COLO829 (cell line): ENCODE measurements around the gene CEACAM1.
A peak's percentile ranks its signal among the peaks of the same experiment; 100 is the strongest.
"Not testable (repeated sequence)": the region's sequence is repeated elsewhere in the genome, so short reads cannot be mapped to it uniquely, and the experiment has no call there.

Source experiments
- DNase-seq: peaks from one replicate; pipeline ENCODE4 v3.0.0; 2012; ENCODE audit warnings: low spot score

The CEACAM1 gene

DNA sequence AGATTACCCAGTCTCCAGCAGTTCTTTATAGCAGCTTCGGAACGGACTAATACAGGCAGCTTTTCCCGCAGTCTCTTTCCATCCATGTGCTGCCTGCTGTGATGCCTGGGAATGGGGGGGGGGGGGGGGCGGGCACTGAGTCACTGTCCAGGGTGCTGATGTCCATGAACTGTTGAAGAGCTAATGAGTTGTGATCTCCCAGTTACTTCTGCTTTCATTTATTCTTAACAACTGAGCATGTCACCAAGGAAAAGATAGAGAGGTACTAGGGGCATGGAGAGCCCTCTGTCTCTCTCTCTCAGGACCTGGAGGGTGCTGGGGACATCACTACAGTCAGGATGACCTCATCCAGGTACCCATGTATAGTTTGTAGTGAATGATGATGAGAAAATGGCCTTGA lies 20.3 kb upstream of the CEACAM1 start:
- no peak for DNase-seq

DNA sequence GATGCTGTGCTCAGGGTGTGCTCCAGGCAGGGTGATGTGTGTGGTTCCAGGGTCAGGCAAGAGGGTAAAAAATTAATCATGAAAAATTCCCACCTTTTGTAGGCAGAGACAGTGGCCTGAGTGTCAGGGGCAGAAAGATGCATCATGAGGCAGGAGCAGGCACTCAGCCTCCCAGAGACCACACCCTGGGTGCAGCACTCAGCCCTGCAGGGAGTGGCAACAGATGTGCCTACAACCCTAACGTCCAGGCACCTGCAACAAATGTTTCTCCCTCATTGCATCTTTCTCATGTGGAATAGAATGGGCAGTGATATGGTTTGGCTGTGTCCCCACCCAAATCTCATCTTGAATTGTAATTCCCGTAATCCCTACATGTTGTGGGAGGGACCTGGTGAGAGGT lies 19.6 kb upstream of the CEACAM1 start:
- no peak for DNase-seq

DNA sequence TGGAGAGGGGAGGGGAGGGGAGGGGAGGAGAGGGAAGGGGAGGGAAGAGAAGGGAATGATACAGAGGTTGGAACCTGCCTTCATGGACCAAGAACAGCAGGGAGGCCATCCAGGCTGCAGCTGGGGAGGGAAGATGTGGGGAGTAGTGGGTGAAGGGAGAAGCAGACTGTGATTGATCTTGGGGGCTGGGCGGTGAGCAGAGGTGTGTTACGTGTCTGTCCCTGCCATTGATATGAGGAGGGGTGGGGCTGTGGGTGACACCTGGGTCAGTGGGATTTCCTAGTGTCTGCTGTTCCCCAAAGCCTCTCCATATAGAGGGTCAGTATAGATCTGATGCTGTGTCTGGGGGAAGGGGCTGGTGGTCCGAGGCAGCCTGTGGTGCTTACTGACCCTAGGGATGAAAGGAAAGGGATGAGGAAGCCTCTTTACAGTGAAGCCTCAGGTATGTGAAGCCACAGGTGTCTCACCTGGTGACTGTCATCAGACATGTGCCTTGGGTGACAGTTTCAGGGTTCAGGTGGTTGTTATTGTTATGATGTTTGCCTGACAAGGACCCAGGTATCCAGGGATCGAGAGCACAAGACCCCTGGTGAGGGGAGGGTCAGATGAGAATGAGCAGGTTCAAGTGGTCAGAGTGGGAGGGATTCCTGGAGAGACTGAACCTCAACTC lies 18.7 kb upstream of the CEACAM1 start:
- DNase-seq = no peak

DNA sequence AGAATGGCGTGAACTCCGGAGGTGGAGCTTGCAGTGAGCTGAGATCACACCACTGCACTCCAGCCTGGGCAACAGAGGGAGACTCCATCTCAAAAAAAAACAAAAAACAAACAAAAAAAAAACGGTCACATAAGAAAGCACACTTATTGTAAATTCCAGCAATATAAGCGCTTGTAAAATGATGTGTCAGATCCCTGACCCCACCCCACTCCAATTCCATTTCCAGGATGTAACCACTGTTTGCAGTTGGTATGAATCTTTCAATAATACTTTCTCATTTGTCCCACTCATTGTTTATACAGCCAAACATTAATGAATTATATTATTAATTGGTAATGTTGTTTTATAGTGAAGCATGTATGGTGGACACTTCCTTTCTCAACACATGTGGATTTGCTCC lies 15.9 kb upstream of the CEACAM1 start:
- no peak for DNase-seq

DNA sequence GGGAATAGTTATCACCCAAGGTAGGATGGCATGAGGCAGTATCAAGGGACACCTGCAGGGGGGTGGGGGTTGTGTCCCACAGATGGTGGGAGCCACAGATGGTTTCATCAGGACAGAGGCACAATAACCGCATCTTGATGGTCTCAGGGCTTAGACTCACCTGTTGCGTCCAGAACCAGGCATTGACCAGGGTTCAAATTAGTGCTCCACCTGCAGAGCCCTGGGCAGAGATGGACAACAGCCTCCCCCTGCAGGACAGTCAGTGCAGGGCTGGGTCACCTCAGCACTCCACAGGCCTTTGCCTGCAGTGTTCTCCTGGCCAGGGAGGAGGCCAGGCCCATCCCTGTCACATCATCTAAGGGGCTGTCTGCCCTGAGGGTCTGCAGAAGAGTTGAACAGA lies 14.5 kb upstream of the CEACAM1 start:
- no peak for DNase-seq

DNA sequence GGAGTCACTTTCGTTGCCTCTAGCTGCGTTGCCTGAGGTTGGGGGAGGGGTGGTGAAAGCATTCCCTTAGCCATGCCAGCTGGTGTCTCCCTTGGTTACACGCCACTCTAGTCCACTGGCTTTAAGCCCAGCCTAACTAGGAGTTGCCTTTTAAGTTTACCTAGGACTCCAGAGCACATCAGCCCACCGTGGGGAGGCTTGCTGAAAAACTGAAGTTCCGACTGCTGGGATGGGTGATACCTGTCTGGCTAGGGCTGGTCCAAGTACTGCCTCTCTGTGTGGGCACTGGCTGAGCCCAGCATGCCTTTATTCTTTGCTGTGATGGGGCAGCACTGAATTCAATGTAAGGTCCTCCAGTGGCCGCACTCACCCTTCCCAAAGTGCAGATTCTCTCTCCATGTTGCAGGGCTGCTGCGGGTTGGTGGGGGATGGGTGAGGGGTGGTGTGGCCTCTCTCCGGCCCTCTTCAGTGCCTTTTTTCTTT lies 11.8 kb upstream of the CEACAM1 start:
- DNase-seq = no peak

DNA sequence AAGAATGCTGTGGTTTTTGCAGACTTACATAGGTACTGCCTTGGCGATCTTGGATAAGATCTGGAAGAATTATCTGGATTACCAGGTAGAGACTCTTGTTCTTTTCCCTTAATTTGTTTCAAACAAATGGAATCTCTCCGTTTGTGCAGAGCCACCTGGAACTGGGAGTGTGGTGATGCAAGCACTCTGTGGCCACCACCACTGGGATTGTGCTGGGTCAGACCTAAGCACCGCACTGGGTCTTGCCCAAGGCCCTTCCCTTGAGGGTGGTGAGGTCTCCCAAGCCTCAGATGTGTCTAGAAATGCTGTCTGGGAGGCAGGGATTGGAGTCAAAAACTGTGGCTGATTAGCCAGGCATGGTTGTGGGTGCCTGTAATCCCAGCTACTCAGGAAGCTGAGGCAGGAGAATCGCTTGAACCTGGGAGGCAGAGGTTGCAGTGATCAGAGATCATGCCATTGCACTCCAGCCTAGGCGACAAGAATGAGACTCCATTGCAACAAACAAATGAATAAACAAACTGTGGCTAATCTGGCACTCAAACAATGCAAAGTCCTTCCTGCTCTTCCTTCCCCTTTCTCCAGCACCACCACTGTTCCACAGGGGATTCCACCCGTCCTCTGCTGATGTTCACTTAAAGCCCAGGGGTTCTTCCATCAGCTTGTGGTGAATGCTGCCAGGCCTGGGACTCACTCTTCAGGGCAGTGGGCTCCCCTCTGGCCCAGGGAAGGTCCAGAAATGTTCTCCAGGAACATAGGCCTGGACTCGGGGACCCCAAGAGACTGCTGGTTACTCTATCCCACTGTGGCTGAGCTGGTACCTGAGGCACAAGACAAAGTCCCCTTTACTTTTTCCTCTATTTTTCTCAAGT lies 10.8 kb upstream of the CEACAM1 start:
- DNase-seq = no peak

DNA sequence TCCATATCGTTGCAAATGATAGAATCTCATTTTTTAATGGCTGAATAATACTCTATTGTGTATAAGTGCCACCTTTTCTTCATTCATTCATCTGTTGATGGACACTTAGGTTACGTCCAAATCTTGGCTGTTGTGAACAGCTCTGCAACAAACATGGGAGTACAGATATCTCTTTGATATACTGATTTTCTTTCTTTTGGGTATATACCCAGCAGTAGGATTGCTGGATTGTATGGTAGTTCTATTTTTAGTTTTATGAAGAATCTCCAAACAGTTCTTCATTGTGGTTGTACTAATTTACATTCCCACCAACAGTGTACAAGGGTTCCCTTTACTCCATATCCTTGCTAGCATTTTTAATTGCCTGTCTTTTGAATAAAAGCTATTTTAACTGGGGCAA lies 7.0 kb upstream of the CEACAM1 start:
- not testable (repeated sequence) for DNase-seq

DNA sequence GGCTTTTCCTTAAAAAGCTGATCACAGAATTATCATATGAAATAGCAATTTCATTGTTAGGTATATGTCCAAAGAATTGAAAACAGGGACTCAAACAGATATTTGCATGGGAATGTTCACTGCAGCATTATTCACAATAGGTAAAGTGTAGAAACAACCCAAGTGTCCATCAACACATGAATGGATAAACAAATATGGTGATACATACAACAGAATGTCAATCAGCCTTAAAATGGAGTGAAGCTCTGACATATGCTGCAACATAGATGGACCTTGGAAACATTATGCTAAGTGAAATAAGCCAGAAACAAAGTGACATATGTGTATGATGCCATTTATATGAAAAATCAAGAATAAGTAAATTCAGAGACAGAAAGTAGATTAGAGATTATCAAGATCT lies 6.1 kb upstream of the CEACAM1 start:
- DNase-seq = no peak

DNA sequence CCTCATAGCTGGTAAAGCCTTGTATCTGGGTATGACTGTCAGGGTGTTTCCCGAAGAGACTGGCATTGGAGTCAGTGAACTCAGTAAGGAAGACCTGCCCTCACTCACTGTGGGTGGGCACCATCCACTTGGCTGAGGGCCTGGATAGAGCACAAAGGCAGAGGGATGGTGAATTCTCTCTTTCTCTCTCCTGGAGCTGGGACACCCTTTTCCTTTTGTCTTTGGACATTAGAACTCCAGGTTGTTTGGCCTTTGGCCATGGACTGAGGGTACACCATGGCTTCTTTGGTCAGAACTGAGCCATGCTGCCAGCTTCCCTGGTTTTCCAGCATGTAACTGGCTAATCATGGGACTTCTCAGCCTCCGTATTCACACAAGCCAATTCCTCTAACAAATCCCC lies 4.6 kb upstream of the CEACAM1 start:
- DNase-seq = no peak

DNA sequence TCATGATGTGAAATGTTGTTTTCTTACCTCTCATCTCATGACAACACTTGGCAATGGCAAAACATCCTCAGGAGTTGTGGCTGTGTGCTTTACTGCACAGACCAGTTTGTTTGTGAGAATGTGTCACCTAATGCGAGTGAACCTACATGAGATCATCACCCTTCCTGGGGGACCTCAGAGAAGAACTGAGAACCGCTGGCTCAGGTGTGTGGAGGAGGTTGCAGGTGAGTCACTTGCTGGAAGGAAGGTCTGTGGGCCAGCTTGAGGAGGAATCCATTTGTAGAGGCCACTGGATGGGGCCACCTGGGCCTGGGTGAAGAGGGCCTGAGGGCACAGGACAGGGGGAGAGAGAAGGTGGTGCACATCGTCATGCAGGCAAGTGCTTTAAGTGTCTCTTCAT lies 3.0 kb upstream of the CEACAM1 start:
- DNase-seq = no peak

DNA sequence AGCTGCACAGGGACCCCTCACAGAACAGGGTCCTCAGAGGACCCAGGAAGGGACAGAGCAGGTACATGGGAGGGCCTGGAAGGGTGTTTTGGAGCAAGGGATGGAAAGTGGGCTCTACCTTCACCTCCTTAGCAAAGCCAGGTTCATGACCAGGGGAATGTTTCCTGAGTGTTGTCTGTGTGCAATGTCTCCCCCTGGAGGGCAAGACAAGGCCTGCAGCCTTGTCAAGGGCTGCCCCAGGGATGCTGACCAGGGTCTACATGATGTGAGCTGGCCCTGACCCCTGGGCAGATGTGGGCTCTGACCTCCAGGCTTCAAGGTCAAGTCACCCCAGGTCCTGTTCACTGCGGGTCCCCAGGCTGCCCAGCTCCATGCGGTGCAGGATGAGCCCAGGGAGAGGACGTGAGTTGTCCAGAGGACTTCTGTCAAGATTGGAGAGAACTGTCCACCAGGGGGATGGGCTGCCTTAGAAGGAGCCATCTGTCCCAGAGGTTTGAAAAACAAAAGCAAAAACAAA lies 1.0 kb upstream of the CEACAM1 start:
- peak; percentile 67 for DNase-seq

DNA sequence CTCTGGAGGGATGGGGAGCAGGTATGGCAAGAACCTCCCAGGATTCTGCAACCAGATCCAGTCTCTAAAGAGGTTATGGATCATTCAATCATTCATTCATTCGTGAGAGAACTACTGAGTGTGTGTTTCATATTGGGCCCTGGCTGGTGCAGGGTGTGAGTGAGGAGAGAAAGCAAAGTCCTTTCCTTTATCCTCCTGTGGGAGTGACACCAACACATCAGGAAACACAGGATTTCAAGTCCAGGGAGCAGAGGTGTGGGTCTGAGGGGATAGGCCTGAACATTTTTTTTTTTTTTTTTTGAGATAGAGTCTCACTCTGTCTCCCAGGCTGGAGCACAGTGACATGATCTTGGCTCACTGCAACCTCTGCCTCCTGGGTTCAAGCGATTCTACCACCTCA lies 3.3 kb downstream of the CEACAM1 start:
- DNase-seq = no peak

DNA sequence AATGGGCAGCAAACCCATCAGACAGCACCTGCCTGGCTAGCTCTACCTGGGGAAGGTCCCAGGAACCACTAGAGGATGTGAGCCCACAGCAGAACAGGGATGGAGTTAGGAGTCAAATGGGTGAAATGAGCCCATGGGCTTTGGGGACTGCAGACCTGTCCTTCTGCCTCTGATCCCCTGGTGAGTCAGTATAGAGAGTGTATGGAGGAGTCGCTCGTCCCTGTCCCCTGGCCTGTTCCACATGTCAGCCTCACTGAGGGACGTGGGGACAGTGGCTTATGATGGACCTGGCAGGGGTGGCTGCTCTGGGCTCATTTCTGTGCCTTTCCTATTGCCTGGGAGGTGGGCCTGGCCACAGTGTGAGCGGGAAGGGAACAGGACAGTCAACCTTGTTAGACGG lies 4.0 kb downstream of the CEACAM1 start:
- DNase-seq = no peak

DNA sequence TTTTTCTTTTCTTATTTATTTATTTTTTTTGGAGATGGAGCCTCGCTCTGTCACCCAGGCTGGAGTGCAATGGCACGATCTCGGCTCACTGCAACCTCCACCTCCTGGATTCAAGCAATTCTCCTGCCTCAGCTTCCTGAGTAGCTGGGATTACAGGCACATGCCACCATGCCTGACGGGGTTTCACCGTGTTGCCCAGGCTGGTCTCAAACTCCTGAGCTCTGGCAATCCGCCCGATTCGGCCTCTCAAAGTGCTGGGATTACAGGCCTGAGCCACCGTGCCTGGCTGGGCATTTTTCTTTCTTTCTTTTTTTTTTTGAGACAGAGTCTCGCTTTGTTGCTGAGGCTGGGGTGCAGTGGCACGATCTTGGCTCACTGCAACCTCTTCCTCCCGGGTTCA lies 6.0 kb downstream of the CEACAM1 start:
- not testable (repeated sequence) for DNase-seq

DNA sequence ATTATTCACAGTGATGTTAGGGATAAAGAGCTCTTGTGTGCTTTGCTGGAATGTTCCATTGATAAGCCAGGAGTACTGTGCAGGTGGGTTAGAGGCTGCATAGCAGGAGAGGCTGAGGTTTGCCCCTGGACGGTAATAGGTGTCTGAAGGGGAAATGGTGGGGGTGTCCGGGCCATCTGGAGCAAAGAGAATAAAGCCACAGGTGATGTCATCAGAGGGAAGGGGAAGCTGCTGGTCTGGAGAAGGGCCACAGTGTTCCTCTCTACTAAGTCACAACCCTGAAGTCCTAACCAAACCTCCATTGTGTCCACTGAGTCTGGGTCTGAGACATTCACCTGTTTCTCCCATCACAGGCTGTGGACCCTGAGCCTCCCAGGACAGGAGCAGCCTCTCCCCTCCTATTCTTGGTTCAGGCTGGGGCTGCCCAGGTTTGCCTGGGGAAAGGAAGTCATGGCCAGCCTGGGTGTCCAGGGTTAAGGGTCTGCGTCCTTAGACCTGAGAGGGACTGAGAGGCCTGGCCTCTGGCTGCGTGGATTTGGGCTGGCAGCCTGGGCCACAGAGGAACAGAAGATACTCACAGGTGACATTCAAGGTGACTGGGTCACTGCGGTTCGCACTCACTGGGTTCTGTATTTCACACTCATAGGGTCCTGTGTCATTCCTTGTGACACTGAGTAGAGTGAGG lies 6.8 kb downstream of the CEACAM1 start:
- DNase-seq = no peak

DNA sequence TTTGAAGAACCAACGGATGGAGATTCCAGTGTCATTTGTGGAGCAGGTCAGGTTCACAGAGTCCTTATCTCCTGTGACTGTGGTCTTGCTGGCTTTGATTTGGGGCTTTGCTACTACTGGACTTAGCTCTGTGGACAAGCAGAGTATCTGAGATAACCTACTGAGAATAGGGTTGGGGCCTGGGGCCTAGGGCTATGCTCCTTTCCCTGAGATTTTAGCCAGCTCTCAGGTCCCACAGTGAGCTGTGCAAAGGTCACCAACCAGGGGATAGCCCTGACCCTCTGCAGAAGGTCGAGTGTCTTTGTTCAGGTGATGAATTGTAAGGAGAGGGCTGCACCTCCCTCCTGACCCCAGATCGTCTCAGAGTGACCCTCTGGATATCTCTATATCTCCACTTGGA lies 9.2 kb downstream of the CEACAM1 start:
- no peak for DNase-seq

DNA sequence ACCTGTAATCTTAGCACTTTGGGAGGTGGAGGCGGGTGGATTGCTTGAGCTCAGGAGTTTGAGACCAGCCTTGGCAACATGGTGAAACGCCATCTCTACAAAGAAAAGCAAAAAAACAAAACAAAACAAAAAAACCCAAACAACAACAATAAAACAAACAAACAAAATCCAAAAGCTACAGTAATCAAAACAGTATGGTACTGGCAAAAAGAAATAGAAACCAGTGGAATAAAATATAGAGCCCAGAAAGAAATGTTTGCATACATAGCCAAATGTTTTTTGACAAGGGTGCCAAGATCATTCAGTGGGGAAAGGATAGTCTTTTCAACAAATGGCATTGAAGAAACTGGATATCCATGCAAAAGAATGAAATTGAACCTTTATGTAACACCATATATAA lies 11.5 kb downstream of the CEACAM1 start:
- no peak for DNase-seq

DNA sequence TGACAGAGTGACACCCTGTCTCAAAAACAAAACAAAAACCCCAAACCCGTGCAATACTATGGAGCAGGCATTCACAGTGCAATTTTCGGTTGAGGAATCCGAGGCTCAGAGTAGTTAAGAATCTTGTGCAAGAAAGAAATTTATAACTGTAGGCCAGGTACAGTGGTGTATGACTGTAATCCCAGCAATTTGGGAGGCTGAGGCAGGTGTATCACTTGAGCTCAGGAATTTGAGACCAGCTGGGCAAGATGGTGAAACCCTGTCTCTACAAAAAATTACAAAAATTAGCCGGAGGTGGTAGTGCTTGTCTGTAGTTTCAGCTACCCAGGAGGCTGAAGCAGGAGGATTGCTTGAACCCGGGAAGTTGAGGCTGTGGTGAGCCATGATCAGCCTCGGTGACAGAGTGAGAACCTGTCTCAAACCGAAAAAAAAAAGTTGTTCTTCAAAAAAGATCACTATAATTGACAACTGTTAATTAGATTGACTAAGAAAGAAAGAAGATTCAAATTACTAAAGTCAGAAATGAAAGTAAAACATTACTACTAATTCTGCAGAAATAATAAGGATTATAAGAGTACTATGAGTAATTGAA lies 12.9 kb downstream of the CEACAM1 start:
- no peak for DNase-seq

DNA sequence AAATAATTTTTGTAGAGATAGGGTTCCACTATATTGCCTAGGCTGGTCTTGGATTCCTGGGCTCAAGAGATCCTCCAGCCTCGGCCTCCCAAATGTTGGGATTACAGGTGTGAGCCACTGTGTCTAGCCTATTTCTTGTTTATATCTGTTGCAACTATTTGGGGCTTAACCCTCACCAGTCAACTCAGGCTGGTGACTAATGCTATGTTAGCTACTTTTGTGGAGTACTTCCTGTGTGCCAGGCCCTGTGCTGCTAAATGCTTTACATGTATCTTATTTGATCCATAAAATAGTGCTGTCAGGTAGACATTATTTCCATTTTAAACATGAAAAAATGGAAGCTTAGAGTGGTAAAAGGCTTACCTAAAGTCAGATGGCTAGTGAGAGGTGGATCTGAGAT lies 13.8 kb downstream of the CEACAM1 start:
- no peak for DNase-seq

DNA sequence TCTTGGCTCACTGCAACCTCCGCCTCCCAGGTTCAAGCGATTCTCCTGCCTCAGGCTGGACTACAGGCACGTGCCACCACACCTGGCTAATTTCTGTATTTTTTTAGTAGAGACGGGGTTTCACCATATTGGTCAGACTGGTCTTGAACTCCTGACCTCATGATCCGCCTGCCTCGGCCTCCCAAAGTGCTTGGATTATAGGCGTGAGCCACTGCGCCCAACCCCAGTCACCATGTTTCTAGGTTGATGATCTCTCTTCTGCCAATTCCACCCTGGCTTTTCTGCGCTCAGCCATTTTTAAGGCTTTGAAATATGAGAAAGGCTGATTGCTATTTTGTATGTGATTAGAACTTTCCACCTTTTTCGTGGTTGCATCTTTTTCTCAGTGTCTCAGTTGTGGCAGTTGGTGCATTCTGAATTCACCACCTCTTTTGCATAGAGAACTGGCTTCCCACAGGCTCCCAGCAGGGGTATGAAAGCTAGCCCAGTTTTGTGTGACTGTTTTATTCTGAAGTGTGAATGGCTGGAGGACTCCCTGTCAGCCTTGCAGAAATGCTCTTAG lies 15.5 kb downstream of the CEACAM1 start:
- no peak for DNase-seq

DNA sequence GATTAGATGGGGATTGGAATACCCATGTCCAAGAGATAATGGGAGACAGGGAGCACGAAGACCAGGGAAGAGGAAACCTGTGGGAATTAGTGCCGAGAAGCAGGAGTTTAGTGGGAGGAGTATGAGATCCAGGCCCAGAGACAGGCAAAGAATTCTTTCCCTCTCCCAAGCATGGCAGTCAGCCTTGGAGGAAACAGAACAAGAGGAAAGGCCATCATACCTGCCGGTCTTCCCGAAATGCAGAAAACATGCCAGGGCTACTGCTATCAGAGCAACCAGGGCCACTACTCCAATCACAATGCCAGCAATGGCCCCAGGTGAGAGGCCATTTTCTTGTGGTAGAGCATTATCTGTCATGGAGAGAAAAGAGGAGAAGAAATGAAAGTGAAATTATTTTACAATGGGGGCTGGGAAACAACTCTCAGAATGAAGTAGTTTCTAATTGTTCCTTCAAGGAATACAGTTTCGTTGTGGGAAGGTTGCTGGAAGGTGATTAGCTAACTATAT lies 16.1 kb downstream of the CEACAM1 start:
- no peak for DNase-seq
